ENCODE measurements around the gene CDAN1.

Gene CDAN1

DNA sequence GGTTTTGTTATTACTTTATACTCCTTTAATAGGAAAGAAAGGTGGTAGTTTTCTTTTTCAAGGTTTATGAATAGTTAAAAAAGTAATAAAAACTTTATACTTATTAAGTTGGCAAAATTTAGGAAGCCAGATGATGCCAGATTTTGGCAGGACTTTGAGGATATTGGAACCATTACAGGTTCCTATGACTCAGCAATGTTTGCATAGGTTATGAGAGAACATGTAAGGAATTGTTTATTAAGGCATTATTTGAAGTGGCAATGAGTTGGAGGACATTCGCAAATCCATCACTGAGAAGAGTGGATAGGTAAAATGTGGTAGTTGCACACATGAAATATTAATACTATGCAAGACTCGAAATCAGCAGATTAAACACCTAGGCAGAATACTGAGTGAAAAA is 29.9 kb downstream of the CDAN1 start:
- TF ChIP-seq, protein P1, sequence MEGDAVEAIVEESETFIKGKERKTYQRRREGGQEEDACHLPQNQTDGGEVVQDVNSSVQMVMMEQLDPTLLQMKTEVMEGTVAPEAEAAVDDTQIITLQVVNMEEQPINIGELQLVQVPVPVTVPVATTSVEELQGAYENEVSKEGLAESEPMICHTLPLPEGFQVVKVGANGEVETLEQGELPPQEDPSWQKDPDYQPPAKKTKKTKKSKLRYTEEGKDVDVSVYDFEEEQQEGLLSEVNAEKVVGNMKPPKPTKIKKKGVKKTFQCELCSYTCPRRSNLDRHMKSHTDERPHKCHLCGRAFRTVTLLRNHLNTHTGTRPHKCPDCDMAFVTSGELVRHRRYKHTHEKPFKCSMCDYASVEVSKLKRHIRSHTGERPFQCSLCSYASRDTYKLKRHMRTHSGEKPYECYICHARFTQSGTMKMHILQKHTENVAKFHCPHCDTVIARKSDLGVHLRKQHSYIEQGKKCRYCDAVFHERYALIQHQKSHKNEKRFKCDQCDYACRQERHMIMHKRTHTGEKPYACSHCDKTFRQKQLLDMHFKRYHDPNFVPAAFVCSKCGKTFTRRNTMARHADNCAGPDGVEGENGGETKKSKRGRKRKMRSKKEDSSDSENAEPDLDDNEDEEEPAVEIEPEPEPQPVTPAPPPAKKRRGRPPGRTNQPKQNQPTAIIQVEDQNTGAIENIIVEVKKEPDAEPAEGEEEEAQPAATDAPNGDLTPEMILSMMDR (IDR thresholded peaks at IDR 0.05; ENCODE audit: extremely low read depth, missing control alignments), result no peak
- DNase-seq (ENCODE audit: low spot score), result no peak

DNA sequence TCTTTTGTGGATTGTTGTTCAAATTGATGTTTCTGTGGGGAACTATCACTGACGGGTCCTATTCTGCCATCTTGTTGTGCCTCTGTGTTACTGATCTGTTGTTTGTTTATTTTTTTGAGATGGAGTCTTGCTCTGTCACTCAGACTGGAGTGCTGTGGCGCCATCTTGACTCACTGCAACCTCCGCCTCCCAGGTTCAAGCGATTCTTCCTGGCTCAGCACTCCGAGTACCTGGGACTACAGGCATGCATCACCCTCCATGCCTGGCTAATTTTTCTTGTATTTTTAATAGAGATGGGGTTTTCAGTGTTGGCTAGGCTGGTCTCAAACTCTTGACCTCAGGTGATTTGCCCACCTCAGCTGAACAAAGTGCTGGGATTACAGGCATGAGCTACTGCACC is 31.6 kb downstream of the CDAN1 start:
- no peak for DNase-seq (ENCODE audit: low spot score)
- TF ChIP-seq, protein P1 (IDR thresholded peaks at IDR 0.05; ENCODE audit: extremely low read depth, missing control alignments), result no peak

DNA sequence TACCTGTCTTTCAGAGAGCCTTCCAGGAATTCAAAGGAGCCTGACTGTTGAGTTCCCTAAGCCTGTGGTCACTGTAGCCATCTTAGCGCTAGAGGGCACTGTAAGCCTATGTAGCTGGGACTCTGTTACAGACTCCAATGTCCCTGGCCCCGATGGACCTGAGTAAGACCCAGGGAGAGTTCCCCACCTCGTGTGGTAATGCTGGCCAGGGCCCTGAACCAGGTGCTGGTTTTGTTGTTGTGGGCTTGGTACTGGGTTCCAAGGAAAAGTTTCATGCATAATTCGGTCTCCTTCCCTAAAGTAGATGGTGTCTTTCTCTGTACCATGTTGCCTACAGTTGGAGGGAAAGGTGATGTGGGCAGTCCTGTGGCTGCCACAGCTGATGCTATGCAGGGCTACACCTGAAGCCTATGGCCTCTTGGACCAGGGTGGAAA is 32.4 kb downstream of the CDAN1 start:
- TF ChIP-seq, protein P1 (IDR thresholded peaks at IDR 0.05; ENCODE audit: extremely low read depth, missing control alignments), result peak; percentile 53
- peak; percentile 64 for DNase-seq (ENCODE audit: low spot score)

DNA sequence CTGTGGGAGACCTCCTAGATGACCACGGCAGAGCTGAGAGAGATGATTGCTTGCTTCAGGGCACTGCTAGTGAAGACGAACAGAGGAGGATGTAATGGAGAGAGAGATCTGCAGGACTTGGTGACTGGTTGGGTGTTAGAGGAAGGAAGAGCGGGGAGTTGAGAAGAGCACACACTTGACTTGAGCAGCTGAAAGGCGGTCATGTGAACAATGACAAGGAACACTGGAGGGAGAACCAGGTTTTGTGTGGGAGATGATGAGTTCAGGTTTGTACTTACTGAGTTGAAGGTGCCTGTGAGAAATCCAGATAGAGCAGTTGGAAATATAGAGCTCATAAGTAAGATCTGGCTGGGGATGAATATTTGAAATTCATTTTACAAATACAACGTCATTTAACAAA is 40.3 kb downstream of the CDAN1 start:
- no peak for DNase-seq (ENCODE audit: low spot score)
- TF ChIP-seq, protein P1 (IDR thresholded peaks at IDR 0.05; ENCODE audit: extremely low read depth, missing control alignments), result no peak

DNA sequence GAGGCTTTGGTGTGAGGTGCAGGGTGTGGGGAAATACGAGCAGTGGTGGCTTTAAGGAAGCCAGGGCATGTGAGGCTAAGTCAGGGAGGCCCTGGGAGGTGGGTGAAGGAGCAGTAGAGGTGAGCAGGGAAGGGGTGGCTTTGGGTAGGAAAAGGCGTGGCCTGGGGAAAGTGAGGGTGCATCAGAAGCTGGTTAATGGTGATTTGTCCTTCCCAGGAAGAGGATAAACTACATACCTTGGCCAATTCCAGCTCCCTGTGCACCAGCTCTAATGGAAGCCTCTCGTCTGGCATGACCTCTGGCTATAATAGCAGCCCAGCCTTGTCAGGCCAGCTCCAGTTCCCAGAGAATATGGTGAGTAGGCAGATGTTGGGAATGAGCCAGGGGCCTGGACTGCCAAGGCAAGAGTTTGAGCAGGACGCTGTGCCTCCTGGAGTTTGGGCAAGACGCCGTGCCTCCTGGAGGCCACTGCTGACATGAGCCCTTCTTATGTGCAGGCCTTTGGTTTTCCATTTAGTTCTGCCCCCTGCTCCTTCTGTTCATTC is 41.3 kb downstream of the CDAN1 start:
- TF ChIP-seq, protein P1 (IDR thresholded peaks at IDR 0.05; ENCODE audit: extremely low read depth, missing control alignments), result no peak

DNA sequence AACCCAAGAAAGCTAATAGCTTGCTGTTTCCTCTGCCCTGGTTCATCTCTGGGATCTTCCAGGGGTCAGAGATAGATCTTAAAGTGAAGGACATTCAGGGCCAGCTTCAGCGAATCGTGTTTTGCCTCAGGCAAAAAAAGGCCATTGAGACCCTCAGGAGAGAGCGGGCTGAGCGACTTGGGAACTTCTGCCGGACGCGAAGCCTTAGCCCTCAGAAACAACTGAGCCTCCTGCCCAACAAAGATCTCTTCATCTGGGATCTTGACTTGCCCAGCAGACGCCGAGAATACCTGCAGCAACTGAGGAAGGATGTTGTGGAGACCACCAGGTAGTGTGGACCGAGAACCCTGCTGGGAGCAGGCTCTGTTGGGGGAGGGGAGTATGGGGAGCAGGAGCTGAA is 42.5 kb downstream of the CDAN1 start:
- TF ChIP-seq, protein P1 (IDR thresholded peaks at IDR 0.05; ENCODE audit: extremely low read depth, missing control alignments), result no peak

More for the DNA sequence above, 41.3 kb downstream of the CDAN1 start:
- DNase-seq (ENCODE audit: low spot score), result no peak

DNA sequence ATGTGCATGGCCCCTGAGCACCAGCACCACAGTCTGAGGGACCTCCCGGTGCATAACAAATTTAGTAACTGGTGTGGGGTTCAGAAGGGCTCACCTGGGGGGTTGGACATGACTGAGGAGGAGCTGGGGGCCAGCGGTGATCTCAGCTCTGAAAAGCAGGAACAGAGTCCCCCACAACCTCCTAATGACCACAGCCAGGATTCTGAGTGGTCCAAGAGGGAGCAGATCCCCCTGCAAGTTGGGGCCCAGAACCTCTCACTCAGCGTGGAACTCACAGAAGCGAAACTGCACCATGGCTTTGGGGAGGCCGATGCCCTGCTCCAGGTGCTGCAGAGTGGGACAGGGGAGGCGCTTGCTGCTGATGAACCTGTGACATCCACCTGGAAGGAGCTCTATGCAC is 43.0 kb downstream of the CDAN1 start:
- DNase-seq (ENCODE audit: low spot score), result no peak
- TF ChIP-seq, protein P1 (IDR thresholded peaks at IDR 0.05; ENCODE audit: extremely low read depth, missing control alignments), result no peak

More for the DNA sequence above, 42.5 kb downstream of the CDAN1 start:
- DNase-seq (ENCODE audit: low spot score), result no peak
